ENCODE data around the gene BMPR1A. TPM values are rescaled to one million over a fixed set of nuclear protein-coding genes. Genes with fewer than 3 reads are reported as not detected.

Gene BMPR1A
- total and polyA plus RNA-seq, 2 of the 4 experiments (the other 2 are of a cell fraction) = 15.9 to 93.7 TPM

DNA sequence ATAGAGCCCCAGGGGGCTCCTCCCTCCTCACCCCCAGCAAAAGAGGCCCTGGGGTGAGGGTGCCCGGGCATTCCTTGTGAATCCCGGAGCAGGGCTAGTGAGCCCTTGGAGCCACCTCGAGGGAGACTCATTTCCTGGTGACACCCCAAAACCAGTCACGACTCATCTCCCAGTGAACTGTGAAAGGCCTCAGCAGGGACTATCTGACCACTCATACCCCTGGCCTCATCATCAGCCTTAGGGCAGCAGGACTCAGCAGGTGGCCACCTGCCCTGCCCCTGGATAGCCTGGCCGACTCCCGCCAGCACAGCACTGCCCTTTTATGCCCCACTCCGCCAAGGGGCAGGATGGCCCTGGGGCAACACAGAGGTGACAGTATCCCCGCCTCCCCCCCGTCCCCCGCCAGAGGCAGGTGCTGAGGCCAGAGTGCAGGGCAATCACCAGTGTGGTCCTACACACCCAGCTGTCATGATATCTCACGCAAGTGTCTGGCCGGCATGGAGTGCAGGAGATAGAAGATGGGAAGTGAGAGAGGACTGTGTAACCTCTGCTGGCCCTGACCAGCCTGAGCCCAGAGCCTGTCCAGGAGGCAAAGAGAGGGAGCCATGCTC, 205.2 kb downstream of the BMPR1A start:
- Histone ChIP-seq H3K14ac (replicated peaks; ENCODE audit: low read depth, low read length) (0 out of 2 replicates have a peak overlapping the region, but pooled peaks have one; percentile 35), H4K91ac (ENCODE audit: insufficient read depth, low read depth, low read length) (no peak overlapping the region), H4K20me1 (ENCODE audit: insufficient read depth, low read length) (no peaks in the 10 kb centered on the region), H3K4ac (ENCODE audit: low read depth, low read length) (peak overlapping the region; percentile 60; the same call in 1 of the 2 replicates), H3K9me1 (ENCODE audit: insufficient read depth, low read length) (peaks cover 15% of the 10 kb centered on the region), H3K27me3 (ENCODE audit: control insufficient read depth, insufficient read depth, low read length) (no peaks in the 10 kb centered on the region), H2BK5ac (ENCODE audit: low read depth, low read length, poor library complexity, severe bottlenecking) (no peak overlapping the region), H2BK15ac (ENCODE audit: low read depth, low read length) (no peak overlapping the region), H4K5ac (ENCODE audit: low read depth, low read length) (no peak overlapping the region), H2AFZ (replicated peaks; ENCODE audit: low read length, poor library complexity) (peak overlapping the region; percentile 51), H2AK9ac (replicated peaks; ENCODE audit: low read depth, low read length, poor library complexity) (peak overlapping the region; percentile 78), H3K23ac (ENCODE audit: low read depth, low read length) (no peak overlapping the region), H3K4me2 (ENCODE audit: low read depth, low read length) (no peak overlapping the region), H3K4me1 (ENCODE audit: control insufficient read depth, insufficient read depth, low read length) (peaks cover 16% of the 10 kb centered on the region), H3K56ac (ENCODE audit: extremely low read depth, insufficient read depth, low read length) (no peak overlapping the region), H3K9ac (ENCODE audit: low read depth, low read length) (no peak overlapping the region), H3K4me3 (ENCODE audit: insufficient read depth, low read depth, low read length) (no peak overlapping the region), H3K27ac (ENCODE audit: insufficient read depth, low read length) (no peak overlapping the region), H2AK5ac (ENCODE audit: low read depth, low read length) (peak overlapping the region; percentile 69; the same call in 1 of the 2 replicates), H3K9me3 (ENCODE audit: control insufficient read depth, insufficient read depth, low read length) (no peaks in the 10 kb centered on the region), H2BK120ac (ENCODE audit: low read depth, low read length) (no peak overlapping the region), H3K36me3 (ENCODE audit: control insufficient read depth, insufficient read depth, low read length) (no peaks in the 10 kb centered on the region), H3K79me1 (ENCODE audit: low read depth in 1 of 2, low read length in 2 of 2) (peaks cover 0 to 16% of the 10 kb centered on the region in 2 experiments; a peak in 1 of 4 replicates), H4K8ac (ENCODE audit: low read depth in 2 of 2, low read length in 2 of 2) (no peak overlapping the region), H2BK20ac (ENCODE audit: low read depth, low read length) (0 out of 2 replicates have a peak overlapping the region, but pooled peaks have one; percentile 18), H3K18ac (ENCODE audit: low read depth, low read length) (no peak overlapping the region)
- TF ChIP-seq RCOR1 (IDR thresholded peaks at IDR 0.05; ENCODE audit: insufficient replicate concordance, low read length) (peak; percentile 50), BHLHE40 (IDR thresholded peaks at IDR 0.05; ENCODE audit: low read depth, low read length) (no peak), RFX5 (IDR thresholded peaks at IDR 0.05; ENCODE audit: low read depth, low read length) (no peak), MAFK (IDR thresholded peaks at IDR 0.05; ENCODE audit: low read depth, low read length) (no peak)
- in situ Hi-C loops (cut with MboI; ENCODE audit: low sequenced_read_pairs) (no loop called here), dilution Hi-C loops (cut with HindIII; ENCODE audit: low sequenced_read_pairs, unreplicated experiment) (no loop called here), intact Hi-C loops (cut with micrococcal nuclease) (no loop called here)
- POLR2A ChIA-PET (ENCODE audit: unreplicated experiment) = no interaction called here
- BruUV-seq (replicated peaks) = no TSS peak
- CTCF ChIA-PET = no interaction called here
- ATAC-seq (ENCODE audit: low read depth) (no peak), DNase-seq (peak; percentile 55)
- WGBS, 2 experiments (ENCODE audit: extremely low coverage in 2 of 2, insufficient read length in 1 of 2) = 94% methylated on average over 7 of the region's 12 CpGs; no CpG with 5 or more reads in 1 of the 2 experiments
